Prostate gland (tissue), 2 donors: ENCODE measurements around the gene FXYD4.

Experiments used
- POLR2A ChIP-seq: fragments of 450-650 bp; IDR thresholded peaks from one replicate; pipeline ENCODE4 v1.6.1; 2016; ENCODE audit warnings: antibody characterized with exemption, mild to moderate bottlenecking
- TF ChIP-seq, protein P1 (sequence below), 4 experiments: fragments of 200-600 bp in 2 of 4; fragments of 450-650 bp in 2 of 4; sonication (generic) in 2 of 4; IDR thresholded peaks; 1 replicate in 3 of 4; 2 replicates in 1 of 4; pipeline ENCODE4 v1.5.1; 2016 to 2019; ENCODE audit warnings: antibody characterized with exemption in 4 of 4, mild to moderate bottlenecking in 2 of 4, moderate library complexity in 2 of 4

DNA sequence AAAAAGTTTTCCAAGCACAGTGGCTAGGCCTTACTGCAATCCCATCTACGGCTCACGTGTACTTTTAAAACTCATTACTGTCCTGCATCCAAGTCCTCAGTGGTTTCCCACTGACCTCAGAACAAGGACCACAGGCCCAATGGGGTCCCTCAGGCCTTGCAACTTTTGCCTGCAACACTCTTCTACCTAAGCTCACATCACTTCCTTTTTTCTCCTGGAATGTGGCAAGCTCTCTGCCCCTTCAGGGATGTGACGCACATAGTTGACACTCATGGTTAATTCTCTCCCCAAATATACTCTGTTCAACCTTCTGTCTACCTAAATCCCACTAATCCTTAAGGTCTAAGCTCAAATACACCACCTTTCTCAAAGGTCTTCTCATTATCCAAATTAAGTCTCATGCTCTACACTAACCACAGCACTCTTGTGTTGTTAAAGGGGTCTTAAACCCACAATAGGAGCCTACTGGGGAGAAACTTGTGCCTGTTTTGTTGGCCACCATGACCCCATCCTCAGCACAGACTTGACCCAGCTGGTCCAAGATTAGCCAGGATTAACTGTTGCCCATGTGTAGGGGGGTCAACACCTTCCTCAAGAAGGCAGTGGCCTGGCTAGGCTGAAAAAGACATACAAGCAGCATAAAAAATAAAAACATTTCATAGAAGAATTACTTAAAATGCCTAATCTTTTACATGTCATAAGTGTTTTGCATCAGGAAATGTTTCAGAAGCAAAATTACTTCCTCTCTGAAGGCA is 22.3 kb downstream of the FXYD4 start:
- TF ChIP-seq, protein P1, sequence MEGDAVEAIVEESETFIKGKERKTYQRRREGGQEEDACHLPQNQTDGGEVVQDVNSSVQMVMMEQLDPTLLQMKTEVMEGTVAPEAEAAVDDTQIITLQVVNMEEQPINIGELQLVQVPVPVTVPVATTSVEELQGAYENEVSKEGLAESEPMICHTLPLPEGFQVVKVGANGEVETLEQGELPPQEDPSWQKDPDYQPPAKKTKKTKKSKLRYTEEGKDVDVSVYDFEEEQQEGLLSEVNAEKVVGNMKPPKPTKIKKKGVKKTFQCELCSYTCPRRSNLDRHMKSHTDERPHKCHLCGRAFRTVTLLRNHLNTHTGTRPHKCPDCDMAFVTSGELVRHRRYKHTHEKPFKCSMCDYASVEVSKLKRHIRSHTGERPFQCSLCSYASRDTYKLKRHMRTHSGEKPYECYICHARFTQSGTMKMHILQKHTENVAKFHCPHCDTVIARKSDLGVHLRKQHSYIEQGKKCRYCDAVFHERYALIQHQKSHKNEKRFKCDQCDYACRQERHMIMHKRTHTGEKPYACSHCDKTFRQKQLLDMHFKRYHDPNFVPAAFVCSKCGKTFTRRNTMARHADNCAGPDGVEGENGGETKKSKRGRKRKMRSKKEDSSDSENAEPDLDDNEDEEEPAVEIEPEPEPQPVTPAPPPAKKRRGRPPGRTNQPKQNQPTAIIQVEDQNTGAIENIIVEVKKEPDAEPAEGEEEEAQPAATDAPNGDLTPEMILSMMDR (IDR thresholded peaks at IDR 0.05): no peak
- TF ChIP-seq POLR2A: no peak
